Measurements from ENCODE around the gene PDIA6.
"Not testable (repeated sequence)": the region's sequence is repeated elsewhere in the genome, so short reads cannot be mapped to it uniquely, and the experiment has no call there.

Gene PDIA6

DNA sequence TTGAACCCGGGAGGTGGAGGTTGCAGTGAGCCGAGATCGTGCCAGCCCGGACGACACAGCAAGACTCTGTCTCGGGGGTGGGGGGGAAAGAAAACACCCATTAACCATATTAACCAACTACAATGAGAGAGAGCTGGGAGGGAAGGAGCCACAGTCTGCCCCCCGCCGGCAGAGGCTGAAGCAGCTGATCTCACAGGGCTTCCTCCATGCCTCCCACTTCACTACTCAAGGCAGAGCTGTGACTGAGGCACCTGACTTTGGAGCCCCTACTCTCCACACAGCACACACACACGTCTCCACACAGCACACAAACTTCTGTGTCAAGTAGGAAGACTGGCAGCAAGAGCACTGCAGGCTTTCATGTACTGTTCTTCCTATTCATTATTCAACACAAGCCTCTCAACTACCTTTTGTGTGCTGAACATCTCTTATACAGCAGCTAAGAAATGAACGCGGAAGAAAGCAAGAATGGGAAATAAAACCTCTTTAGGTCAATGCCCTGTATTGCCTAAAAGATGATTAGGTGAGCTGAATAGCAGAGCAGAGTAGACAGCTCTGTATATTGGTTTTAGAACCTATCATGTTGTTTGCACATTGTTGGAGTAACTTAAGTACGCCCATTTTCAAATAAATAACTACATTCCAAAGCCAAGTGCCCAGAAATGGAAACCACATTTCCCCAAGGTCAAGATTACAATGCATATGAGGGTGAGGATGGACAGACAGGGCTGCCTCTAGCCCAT, 26.2 kb downstream of the PDIA6 start:
- TF ChIP-seq, protein P1, sequence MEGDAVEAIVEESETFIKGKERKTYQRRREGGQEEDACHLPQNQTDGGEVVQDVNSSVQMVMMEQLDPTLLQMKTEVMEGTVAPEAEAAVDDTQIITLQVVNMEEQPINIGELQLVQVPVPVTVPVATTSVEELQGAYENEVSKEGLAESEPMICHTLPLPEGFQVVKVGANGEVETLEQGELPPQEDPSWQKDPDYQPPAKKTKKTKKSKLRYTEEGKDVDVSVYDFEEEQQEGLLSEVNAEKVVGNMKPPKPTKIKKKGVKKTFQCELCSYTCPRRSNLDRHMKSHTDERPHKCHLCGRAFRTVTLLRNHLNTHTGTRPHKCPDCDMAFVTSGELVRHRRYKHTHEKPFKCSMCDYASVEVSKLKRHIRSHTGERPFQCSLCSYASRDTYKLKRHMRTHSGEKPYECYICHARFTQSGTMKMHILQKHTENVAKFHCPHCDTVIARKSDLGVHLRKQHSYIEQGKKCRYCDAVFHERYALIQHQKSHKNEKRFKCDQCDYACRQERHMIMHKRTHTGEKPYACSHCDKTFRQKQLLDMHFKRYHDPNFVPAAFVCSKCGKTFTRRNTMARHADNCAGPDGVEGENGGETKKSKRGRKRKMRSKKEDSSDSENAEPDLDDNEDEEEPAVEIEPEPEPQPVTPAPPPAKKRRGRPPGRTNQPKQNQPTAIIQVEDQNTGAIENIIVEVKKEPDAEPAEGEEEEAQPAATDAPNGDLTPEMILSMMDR (IDR thresholded peaks at IDR 0.05; ENCODE audit: borderline replicate concordance, insufficient read depth, low read depth, low read length) = no peak
- no peak overlapping the region for H3K4me3 ChIP-seq (ENCODE audit: low read depth, low read length)

DNA sequence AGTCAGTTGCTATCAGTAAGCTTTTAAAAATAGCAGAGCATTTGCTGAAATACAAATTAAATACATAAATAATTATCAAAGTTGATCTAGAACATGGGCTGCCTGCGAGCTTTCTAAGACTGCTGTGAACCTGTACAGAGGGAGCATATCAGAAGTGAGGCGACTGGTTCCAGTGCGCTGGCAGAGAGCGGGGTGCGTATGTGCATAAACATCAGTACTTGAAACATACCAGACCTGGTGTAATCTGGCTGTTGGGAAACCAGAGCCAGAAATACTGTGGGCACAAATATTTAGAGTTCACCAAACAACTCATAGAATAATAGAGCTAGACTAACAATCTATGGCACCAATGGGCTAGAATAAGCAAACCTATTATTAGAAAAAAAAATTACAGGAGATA, 27.3 kb downstream of the PDIA6 start:
- TF ChIP-seq, protein P1 (IDR thresholded peaks at IDR 0.05; ENCODE audit: borderline replicate concordance, insufficient read depth, low read depth, low read length) = no peak
- no peak overlapping the region for H3K4me3 ChIP-seq (ENCODE audit: low read depth, low read length)

DNA sequence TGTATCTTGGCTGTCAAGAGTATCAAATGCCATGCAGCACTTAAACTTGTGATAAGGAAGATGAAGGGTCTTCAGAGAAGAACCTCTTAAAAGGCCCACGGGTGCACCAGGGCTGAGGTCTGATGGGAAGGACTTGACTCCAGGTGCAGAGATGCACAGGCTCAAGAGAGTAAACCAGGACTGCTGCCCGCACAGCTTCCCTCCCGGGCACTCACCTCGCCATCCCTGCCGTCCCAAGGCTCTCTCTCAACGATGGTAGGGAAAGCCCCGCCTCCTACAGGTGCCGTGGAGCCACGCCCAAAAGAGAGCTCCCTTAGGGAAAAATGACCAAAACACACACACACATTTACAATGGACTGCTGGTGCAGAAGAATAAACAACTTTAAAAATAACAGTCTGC, 27.9 kb downstream of the PDIA6 start:
- TF ChIP-seq, protein P1 (IDR thresholded peaks at IDR 0.05; ENCODE audit: borderline replicate concordance, insufficient read depth, low read depth, low read length) = no peak
- no peak overlapping the region for H3K4me3 ChIP-seq (ENCODE audit: low read depth, low read length)

DNA sequence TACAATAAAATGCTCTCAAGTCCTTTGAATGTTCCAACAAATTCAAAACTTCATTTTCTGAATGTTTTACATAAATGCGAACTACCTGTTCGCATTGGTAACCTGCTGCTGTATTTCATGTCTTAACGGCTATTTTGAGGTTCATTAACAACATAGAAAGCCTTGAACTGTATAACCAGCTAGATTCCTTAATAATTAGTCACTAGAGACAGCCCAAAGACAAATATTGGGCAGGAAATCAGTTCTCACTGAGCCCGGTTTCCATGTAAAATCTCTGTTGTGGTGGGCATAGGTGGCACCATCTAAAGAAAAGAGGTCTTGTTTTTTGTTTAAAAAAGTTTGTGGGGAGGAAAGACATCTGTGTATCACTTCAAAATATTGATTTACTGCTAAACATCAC, 29.2 kb downstream of the PDIA6 start:
- H3K4me3 ChIP-seq (ENCODE audit: low read depth, low read length) = no peak overlapping the region
- TF ChIP-seq, protein P1 (IDR thresholded peaks at IDR 0.05; ENCODE audit: borderline replicate concordance, insufficient read depth, low read depth, low read length) = no peak

DNA sequence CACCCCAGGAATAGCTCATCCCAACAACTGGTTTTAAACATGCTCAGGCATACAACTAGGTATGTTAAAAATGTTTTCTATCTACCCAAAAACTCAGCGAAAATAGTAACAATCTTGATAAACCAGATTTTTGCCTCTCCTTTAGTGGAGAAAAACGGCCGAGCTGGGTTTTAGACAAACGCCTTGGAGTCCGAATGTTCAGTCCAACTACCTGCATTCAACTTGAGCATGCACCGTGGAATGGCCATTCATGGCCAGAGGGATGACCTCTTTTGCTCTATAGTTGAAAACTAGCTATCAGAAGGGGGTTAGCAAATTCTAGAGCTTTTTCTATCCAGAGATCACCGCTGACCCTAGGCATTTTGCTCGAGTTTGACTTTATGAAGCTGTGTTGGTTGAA, 30.8 kb downstream of the PDIA6 start:
- TF ChIP-seq, protein P1 (IDR thresholded peaks at IDR 0.05; ENCODE audit: borderline replicate concordance, insufficient read depth, low read depth, low read length) = no peak
- H3K4me3 ChIP-seq (ENCODE audit: low read depth, low read length) = no peak overlapping the region

DNA sequence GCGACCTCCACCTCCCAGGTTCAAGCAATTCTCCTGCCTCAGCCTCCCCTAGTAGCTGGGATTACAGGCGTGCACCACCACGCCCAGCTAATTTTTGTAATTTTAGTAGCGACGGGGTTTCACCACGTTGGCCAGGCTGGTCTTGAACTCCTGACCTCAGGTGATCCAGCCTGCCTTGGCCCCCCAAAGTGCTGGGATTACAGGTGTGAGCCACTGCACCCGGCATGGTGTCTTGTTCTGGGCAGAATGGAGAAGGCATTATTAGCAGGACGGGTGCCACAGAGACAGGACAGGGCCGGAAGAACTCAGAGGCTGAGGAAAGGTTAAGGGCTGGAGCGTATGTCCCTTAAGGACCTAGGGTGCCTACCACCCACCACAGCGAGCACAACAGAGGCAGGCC, 31.8 kb downstream of the PDIA6 start:
- H3K4me3 ChIP-seq (ENCODE audit: low read depth, low read length) = not testable (repeated sequence)

DNA sequence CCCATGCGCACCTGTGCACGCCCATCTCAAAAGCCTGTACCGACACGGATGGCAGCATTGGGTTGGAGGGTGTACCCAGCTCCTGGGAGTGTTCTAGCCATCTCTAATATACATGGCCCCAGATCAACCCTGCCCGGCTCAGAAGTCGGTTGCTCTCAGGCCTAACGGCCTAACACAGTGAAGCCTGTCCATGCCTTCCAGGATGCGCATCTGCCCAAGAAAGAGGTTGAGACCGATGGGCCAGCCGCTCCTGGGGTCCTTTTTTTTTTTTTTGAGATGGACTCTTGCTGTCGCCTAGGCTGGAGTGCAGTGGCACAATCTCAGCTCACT, 32.1 kb downstream of the PDIA6 start:
- H3K4me3 ChIP-seq (ENCODE audit: low read depth, low read length) = no peak overlapping the region
- TF ChIP-seq, protein P1 (IDR thresholded peaks at IDR 0.05; ENCODE audit: borderline replicate concordance, insufficient read depth, low read depth, low read length) = no peak
